Measurements from ENCODE around the gene GYG2.

GYG2 gene

DNA sequence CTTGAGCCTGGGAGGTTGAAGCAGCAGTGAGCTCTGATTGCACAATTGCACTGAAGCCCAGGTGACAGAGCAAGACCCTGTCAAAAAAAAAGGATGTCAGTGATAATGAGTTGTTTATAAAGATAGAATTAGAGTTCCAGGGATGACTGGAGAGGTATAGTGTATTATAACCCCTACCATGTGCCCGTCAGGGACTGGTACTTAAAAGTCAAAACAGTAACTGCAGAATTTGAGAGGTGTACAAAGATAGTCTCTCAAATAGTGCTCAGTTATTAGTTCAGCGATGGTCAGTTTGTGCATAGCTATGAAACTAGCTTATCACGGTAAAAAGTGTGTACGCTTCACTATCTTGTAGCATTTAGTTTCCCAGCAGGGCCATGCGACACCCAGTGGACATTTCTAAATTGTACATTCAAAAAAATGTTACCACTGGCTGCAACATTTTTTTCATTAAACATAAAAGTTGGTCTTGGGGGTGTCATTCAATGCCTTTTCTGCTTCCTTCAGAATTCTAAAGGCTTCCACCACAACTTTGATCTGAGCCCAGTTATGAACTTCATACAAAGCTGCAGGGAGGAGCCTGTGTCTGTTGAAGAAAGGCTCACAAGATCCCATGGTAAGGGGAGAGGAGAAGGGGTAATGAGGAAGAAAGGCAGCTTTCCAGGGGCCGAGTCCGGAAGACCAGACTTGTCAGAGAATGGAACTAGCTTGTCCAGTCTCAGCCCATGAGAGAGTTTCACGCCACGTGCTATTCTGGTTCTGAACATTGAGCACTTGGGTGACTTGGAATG, 9.2 kb upstream of the GYG2 start:
- no peak for DNase-seq

DNA sequence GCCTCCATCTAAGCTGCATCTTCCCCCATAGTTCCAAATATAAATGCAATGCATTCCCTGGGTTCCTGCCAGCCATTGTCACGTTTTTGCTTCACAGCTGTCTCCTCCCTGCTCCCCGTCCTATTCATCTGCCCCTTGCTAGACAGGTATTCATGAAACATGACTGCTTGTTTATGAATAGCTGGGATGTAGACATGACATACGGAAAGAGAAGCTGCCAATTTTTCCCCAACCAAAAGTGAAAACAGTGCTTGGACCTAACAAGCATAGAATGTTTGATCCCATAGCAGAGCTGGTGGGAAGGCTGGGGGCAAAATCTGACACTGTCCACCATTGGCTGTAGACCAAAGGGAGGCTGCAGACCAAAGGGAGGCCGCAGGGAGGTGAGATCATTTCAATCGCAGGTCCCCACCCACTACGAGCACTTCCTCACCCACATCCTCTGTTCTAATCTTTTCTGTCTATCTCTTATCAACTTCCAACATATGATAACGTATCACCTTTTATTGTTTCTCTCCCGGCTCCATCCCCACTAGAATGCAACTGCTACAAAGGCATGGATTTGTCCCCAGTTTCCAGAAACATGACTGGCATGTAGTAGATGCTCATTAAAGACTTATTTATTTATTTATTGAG, 8.5 kb upstream of the GYG2 start:
- no peak for DNase-seq

DNA sequence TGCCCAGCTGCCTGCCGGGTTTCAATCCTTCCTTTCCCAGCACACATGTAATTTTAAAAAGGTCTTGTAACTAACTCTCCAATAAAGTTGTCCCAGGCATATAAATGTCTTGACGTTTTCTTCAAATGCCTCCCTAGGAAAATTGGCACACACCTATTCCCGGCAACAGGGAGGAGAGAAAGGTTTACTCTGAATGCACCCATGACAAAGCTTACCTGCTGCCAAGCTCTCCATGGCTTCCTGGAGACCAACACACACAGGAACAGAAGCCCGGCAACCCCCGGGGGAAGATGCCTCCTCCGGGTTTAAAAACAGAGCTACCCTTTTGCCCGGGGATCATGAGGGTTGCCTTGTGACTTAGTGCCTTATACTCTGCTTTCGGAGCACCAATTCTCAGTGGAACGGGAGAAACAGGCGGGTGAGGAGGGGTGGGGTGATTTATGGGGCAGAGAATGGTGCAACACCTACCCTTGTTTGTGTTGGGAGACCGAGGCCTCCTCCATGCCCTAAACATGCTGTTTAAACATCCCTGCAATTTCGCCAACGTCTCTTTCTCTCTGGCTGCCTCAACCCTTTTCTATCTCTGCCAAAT, 4.8 kb upstream of the GYG2 start:
- DNase-seq: no peak

GRCh38 chrX:2824886-2825285, 3.8 kb upstream of the GYG2 start:
- DNase-seq: no peak

GRCh38 chrX:2828959-2829411, 255 bp downstream of the GYG2 start:
- DNase-seq: no peak

GRCh38 chrX:2829469-2830246, 928 bp downstream of the GYG2 start:
- DNase-seq: no peak

DNA sequence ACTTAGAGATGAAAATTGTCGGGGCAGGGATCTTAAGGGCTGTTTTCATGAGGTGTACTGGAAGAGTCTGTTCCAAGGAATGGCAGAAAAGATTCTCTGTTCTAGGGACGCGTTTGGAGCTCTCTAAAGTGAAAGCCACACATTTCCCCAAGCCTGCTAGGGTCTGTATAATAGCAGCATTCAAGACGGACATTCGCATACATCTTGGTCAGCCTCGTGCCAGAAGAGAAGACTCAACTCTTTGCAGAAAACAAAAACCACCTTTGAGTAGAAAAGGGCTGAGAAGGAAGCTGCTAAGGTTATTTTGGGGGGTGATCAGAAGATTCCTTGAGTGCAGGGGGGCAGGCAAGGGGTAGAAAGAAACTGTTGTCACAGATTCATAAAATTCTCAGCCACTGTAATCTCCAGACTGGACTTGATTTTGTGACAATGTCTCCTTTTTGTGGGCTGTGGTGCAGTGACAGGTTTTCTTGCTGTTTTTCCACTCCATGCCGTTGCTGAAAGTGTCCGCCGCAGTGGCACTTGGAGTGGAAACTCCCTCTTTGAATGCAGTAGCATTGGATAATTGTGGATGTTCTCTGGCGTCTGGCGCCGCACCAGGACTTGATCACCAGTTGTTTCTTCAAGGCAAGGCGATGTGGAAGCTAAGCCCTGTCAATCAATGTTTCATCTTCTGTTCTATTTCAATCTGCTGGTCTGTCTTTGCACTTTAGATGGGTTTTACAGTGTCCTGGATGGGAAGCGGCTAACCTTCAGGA, 2.9 kb downstream of the GYG2 start:
- no peak for DNase-seq

DNA sequence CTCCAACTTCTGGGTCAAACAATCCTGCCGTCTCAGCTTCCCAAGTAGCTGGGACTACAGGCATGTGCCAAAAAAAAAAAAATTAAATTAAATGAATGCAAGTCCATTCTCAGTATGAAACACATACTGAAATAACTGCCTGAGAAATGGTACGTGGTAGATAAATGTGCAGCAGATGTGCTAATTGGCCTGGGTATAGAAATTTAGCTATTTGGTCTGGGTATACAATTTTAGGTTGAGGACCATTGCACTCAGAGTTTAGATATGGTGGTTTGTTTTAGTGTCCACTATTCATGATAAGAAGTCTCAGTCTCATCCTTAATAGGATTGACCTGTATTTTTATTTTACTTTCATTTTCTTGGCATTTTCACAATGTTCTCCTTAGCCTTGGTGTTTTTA, 9.2 kb downstream of the GYG2 start:
- DNase-seq: no peak

DNA sequence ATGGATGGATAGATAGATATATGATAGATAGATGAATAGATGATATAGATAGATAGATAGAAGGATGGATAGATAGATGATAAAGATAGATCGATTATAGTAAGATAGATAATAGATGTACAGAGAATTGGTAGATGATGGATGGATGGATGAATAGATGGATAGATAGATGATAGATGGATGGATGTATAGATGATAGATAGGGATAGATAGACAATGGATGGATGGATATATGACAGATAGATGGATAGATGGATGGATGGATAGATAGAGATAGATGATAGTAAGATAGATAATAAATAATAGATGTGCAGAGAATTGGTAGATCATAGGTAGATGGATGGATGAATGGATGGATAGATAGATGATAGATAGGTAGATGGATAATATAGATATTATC, 12.2 kb downstream of the GYG2 start:
- no peak for DNase-seq

- DNase-seq: no peak
Measured at GRCh38 chrX:2841537-2841936, 12.8 kb downstream of the GYG2 start.

GRCh38 chrX:2846992-2847391, 18.3 kb downstream of the GYG2 start:
- no peak for DNase-seq

GRCh38 chrX:2848871-2849301, 20.2 kb downstream of the GYG2 start:
- no peak for DNase-seq

- DNase-seq: no peak
Measured at GRCh38 chrX:2854918-2855317, 26.2 kb downstream of the GYG2 start.

- no peak for DNase-seq
Measured at GRCh38 chrX:2855761-2856160, 27.0 kb downstream of the GYG2 start.

- DNase-seq: no peak
Measured at GRCh38 chrX:2857566-2857965, 28.8 kb downstream of the GYG2 start.

- no peak for DNase-seq
Measured at GRCh38 chrX:2859197-2859797, 30.6 kb downstream of the GYG2 start.

DNA sequence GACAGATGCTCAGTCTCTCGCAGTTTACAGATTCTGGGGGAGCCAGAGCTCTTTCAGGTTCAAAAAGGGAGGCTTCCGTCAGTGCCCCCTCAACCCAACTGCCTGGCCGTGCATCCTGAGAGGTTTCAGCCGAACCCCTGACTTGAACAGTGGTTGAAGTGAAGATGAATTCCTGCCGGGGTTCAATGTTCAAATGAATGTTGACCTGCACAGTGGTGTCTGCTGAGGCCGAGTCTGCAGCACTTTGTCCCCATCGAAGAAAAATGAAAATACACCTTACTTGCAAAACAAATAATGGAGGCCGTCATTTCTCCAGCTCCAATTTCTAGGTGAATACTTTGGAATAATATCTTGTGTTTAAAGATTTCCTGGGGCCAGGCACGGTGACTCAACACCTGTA, 33.7 kb downstream of the GYG2 start:
- no peak for DNase-seq

GRCh38 chrX:2863646-2864045, 34.9 kb downstream of the GYG2 start:
- DNase-seq: no peak

- no peak for DNase-seq
Measured at GRCh38 chrX:2867206-2867605, 38.5 kb downstream of the GYG2 start.

- no peak for DNase-seq
Measured at GRCh38 chrX:2870650-2871049, 41.9 kb downstream of the GYG2 start.

DNA sequence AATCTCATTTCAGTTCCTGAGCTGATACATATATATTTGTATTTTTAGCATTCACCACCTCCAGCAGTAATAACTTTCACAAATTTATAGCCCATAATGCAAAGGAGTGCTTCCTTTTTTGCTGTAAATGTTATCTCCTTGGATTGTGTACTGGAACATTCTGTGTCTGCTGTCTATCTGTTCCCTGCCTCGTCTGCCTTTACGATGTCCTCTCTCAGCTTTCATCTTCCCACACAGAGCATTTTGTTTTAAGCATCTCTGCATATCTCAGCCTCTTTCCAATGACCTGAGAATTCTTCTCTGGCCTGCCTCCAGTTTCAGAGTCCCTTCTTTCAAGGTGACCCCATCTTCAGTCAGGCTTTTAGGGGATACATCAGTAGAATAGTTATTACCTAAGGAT, 43.1 kb downstream of the GYG2 start:
- no peak for DNase-seq

DNA sequence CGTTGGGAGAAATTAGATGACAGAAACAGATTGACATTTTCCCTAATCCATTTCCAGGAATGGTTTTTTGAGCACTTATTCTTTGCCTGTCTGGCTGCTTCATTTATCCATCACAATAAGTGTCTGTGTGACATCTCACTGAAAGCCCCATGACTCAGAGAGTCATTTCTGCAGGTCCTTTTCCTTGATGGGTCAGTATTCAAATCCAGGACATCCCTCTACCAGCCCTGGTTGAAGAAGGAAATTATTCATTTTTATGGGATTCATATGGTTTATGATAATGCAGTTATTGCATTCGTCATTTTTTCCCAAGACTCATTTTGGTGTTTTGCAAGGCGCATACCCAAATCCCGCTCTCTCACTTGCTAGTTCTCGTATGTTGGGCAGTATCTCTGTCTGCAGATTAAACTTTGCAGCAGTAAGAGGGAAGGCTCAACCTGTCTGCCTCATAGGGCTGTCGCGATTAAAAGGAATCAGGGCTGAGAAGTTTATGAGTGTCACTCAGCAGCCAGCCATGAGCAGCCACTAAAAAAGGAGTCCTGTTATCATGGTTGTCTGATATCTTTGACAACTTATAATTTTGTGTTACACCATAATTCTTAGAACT, 44.0 kb downstream of the GYG2 start:
- DNase-seq: no peak

All from NCI-H2227 treated with DMSO at 0.1 percent for 48 hours (cell line).